Measurements from ENCODE around the gene MFSD11.

GRCh38 chr17:76720941-76721340 is 17.0 kb upstream of the MFSD11 start:
- no peak for TF ChIP-seq CTCF (conservative IDR thresholded peaks at IDR 0.05)
- no peak for TF ChIP-seq ZFX (IDR thresholded peaks at IDR 0.05)
